Chondrocyte (in vitro differentiated cells): ENCODE data around the gene ATG4B. TPM values are rescaled to one million over a fixed set of nuclear protein-coding genes. Genes with fewer than 3 reads are reported as not detected.

Source experiments
- DNase-seq: peaks from one replicate; pipeline ENCODE4 v3.0.0; 2021; ENCODE audit warnings: mixed read lengths, low spot score
- H3K27ac Mint-ChIP-seq: one replicate; pipeline ENCODE4 v1.8.0; 2021; ENCODE audit warnings: mild to moderate bottlenecking, moderate library complexity, mixed read lengths; ENCODE audit not compliant: unreplicated experiment
- H3K27me3 Mint-ChIP-seq: 2 replicates; pipeline ENCODE4 v1.8.0; 2021; ENCODE audit warnings: low read depth, mixed read lengths
- H3K36me3 Mint-ChIP-seq: 2 replicates; pipeline ENCODE4 v1.8.0; 2021; ENCODE audit warnings: low read depth, mixed read lengths
- H3K4me1 Mint-ChIP-seq: 2 replicates; pipeline ENCODE4 v1.8.0; 2021; ENCODE audit warnings: low read depth, mild to moderate bottlenecking, mixed read lengths
- H3K4me3 Mint-ChIP-seq: one replicate; pipeline ENCODE4 v1.8.0; 2021; ENCODE audit warnings: mild to moderate bottlenecking, moderate library complexity, mixed read lengths; ENCODE audit not compliant: unreplicated experiment
- H3K9me3 Mint-ChIP-seq: 2 replicates; pipeline ENCODE4 v1.8.0; 2021; ENCODE audit warnings: low read depth, mixed read lengths
- total RNA-seq: library from RNA; stranded (reverse); gene quantifications from 3 replicates; pipeline ENCODE4 v1.2.1, GENCODE V29; 2021
- TF ChIP-seq, protein P1 (sequence below): fragments of 200-600 bp; sonication (generic); IDR thresholded peaks from 2 replicates; pipeline ENCODE4 v1.5.0; 2021; ENCODE audit warnings: antibody characterized with exemption, mild to moderate bottlenecking, moderate library complexity

Gene ATG4B
- total RNA-seq, 1 donor from 2014 or later = 57.2 TPM

DNA sequence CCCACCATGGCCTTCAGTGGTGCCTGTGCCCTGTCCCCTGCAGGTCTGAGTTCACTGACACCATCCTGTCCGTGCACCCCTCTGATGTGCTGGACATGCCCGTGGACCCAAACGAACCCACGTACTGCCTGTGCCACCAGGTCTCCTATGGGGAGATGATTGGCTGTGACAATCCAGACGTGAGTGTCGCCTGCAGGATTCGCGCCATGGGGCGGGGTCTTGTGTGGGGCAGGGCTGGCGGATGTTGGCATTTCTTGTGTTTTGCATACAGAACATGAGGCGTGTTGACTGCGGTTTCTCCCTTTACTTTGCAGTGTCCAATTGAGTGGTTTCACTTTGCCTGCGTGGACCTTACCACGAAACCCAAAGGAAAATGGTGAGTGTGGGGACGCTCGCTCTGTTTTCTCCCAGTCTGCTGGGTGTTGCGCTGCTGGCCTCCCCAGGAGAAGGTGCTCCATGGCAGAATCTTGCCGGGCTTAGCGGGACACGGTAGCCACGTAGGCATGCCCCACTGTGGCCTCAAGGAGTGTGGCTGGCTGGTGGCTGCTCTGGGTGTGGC is 85.5 kb downstream of the ATG4B start:
- no peaks in the 10 kb centered on the region for H3K27me3 Mint-ChIP-seq
- no peak for DNase-seq
- peaks cover 14% of the 10 kb centered on the region for H3K36me3 Mint-ChIP-seq
- H3K4me3 Mint-ChIP-seq = no peak overlapping the region
- TF ChIP-seq, protein P1, sequence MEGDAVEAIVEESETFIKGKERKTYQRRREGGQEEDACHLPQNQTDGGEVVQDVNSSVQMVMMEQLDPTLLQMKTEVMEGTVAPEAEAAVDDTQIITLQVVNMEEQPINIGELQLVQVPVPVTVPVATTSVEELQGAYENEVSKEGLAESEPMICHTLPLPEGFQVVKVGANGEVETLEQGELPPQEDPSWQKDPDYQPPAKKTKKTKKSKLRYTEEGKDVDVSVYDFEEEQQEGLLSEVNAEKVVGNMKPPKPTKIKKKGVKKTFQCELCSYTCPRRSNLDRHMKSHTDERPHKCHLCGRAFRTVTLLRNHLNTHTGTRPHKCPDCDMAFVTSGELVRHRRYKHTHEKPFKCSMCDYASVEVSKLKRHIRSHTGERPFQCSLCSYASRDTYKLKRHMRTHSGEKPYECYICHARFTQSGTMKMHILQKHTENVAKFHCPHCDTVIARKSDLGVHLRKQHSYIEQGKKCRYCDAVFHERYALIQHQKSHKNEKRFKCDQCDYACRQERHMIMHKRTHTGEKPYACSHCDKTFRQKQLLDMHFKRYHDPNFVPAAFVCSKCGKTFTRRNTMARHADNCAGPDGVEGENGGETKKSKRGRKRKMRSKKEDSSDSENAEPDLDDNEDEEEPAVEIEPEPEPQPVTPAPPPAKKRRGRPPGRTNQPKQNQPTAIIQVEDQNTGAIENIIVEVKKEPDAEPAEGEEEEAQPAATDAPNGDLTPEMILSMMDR = no peak
- H3K9me3 Mint-ChIP-seq = no peaks in the 10 kb centered on the region
- H3K4me1 Mint-ChIP-seq = no peaks in the 10 kb centered on the region
- no peak overlapping the region for H3K27ac Mint-ChIP-seq

Other genes with a start within 250 kb of the ATG4B start
- 158 to 174 TPM (median 169 TPM) in 3 replicates for gene STK25, start 129.1 kb upstream of the ATG4B start, total RNA-seq
- 28.5 to 46.8 TPM (median 44.6 TPM) in 3 replicates for gene BOK, start 78.9 kb upstream of the ATG4B start, total RNA-seq
- 40.9 to 42.4 TPM (median 41.4 TPM) in 3 replicates for gene THAP4, start 535 bp upstream of the ATG4B start, total RNA-seq
- 22.7 to 32.7 TPM (median 23.1 TPM) in 3 replicates for gene DTYMK, start 49.1 kb downstream of the ATG4B start, total RNA-seq
- 13.8 to 25.2 TPM (median 16.3 TPM) in 3 replicates for gene ING5, start 64.3 kb downstream of the ATG4B start, total RNA-seq
- 14.5 to 26.3 TPM (median 16.6 TPM) in 3 replicates for gene D2HGDH, start 96.9 kb downstream of the ATG4B start, total RNA-seq
- gene GAL3ST2, start 139.1 kb downstream of the ATG4B start, total RNA-seq = 0.52 to 1.3 TPM in 2 of 3 replicates, not detected in the other
- 0.42 to 1.3 TPM (median 0.85 TPM) in 3 replicates for gene NEU4, start 171.5 kb downstream of the ATG4B start, total RNA-seq
- not detected in 3 replicates for gene PDCD1, start 221.2 kb downstream of the ATG4B start, total RNA-seq
- not detected in 3 replicates for gene RTP5, start 232.0 kb downstream of the ATG4B start, total RNA-seq